ENCODE data around the gene PNLIPRP3.

DNA sequence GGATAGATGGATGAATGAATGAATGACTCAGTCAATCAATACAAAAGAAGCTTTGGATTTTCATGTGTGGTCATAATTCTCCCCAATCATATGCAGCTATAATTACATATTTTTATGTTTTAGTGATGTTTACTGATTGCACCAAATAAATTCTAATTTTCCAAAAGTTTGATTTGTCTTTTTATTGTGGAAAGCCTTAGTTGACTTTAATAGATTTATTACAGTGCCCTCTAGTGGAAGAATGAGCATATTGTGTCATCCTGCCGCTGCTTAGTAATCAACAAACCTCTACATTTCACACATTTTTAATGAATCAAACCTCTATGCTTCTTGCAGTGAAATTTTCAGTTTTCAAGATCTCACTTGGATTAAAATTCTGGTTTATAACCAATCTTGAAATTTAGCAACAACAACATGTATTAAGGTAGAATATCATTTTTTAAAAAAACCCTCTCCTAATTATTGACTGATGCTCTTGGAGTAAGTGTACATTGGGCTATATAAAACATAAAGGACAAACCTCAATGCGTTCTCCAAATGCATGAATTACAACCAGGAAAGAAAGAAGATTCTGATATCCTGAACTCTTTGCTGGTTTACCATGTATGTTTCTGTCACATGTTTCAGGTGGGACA is 62.5 kb downstream of the PNLIPRP3 start:
- no peak for TF ChIP-seq ZBTB33 (IDR thresholded peaks at IDR 0.05; ENCODE audit: borderline replicate concordance, low read depth)
- TF ChIP-seq EP300 (IDR thresholded peaks at IDR 0.05; ENCODE audit: borderline replicate concordance in 1 of 2, low read depth in 1 of 2, low read length in 1 of 2) = no peak
